Measurements from ENCODE around the gene LIMCH1.
A peak's percentile ranks its signal among the peaks of the same experiment; 100 is the strongest.
"Not testable (repeated sequence)": the region's sequence is repeated elsewhere in the genome, so short reads cannot be mapped to it uniquely, and the experiment has no call there.

The LIMCH1 gene

GRCh38 chr4:41645728-41646390 lies 107.9 kb downstream of the LIMCH1 start:
- no peak for DNase-seq (ENCODE audit: low spot score)

GRCh38 chr4:41646862-41647261 lies 108.9 kb downstream of the LIMCH1 start:
- no peak for DNase-seq (ENCODE audit: low spot score)

- no peak for DNase-seq (ENCODE audit: low spot score)
Measured at GRCh38 chr4:41647383-41647782, 109.4 kb downstream of the LIMCH1 start.

GRCh38 chr4:41651150-41651549 lies 113.2 kb downstream of the LIMCH1 start:
- not testable (repeated sequence) for DNase-seq (ENCODE audit: low spot score)

DNA sequence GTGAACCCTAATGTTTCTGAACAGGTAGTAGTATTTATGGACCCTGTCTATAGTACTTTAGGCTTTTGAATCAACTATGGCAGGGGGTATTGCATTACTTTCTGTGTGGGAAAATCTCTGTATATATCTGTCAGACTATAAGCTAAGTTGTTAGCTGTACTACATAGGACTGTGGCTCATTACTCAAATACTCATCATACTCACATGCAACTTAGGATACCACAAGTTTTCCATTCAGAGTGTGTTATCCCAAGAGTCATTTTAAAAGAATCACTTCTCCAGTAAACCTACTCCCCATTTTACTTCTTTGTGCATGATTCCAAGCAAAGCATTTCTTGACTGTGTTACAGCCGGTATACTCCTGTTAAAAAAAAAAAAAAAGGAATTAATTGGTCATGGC lies 115.0 kb downstream of the LIMCH1 start:
- DNase-seq (ENCODE audit: low spot score): no peak

DNA sequence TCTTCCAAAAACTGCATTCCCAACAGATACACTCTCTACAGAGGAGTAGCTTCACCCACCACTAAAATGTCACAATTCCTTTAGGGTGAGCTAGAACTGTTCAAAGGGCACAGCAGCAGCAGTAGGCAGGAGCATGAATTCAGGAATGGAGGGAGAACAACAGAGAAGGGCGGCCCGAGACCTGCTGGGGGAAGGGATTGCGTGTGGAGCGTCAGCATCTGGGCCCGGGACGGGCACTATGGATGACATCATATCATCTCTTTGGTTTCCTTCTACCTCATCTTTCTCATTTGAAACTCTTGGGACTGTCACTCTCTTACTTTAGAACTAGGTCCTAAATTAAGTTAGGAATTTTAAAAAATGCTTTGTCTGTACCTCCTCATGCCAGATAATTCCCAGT lies 115.6 kb downstream of the LIMCH1 start:
- no peak for DNase-seq (ENCODE audit: low spot score)

DNA sequence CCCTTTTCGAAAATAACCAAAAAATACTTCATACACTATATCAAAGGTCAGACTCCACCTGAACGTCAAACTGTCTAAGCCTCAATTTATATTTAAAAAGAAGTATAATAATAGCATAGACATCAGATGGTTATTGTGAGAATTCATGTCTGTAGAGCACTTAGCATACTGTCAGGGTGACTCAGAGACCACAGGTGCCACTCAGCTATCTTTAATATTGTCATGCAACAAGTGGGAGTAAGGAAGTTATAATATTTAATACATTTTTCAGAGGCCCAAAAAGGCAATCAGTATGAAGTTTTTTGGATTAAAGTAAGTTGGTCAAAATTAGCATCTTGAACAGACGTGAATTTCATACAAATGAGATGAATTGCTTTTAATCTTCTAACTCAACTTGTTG lies 117.2 kb downstream of the LIMCH1 start:
- no peak for DNase-seq (ENCODE audit: low spot score)

- DNase-seq (ENCODE audit: low spot score): no peak
Measured at GRCh38 chr4:41656106-41656505, 118.1 kb downstream of the LIMCH1 start.

DNA sequence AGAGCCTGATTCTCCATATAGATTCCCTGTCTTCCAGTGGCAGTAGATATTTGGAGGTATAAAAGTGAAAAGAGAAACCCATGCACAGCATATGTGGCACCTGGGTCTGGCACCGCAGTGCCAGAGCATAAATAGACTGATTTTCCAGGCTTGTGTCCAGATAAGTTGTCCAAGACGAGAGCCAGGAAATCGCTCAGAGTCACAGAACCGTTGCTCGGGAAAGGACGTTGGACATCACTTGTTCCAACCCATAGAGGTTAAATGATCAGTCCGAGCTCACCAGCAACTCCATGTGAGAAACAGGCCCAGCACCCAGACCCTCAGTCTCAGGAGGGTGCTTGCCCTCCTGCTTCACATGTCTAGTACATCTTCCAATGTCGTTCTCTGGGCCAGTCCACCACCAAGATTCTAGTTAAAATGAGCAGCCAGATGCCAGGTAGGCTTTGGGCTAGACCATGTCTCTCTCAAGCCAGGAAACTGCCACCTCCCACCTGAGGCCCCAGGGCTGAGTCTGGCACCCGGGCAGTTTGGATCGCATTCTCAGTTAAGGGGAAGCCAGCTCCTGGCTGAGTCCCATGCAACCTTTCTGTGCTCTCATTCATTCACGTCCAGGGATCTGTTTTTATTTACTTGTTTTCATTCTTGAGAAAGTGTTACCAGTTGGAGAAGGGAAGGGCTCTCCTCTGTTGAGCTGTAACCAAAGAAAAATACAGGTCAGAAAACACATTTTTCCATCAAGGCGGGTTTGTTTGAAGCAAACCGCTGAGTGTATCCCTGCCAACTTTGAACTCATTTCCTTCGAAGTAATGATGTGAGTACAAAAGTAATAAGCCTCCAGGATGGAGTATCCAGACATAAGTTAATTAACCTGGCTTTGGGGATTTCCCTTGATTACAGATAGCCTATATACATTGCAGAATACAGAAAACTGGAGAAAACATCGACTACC lies 118.9 kb downstream of the LIMCH1 start:
- no peak for DNase-seq (ENCODE audit: low spot score)

DNA sequence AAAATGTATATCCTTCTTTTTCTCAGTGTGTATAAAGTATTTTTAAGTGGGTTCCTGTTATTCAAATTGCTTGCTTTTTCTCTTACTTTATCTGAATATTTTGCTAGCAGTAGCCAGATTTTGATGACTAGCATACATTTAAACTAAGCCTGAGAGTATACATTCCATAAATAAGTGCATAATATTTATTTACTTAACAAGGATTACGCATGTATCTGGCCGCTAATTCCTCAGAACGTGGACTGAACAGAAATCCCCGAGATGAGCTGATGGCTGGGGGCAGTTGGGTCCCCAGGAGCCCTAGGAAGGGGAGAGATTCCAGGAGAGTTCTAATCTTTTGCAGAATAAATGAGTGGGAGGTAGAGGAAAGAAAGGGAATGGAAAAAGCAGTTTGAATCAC lies 119.6 kb downstream of the LIMCH1 start:
- no peak for DNase-seq (ENCODE audit: low spot score)

GRCh38 chr4:41658163-41658562 lies 120.2 kb downstream of the LIMCH1 start:
- no peak for DNase-seq (ENCODE audit: low spot score)

DNA sequence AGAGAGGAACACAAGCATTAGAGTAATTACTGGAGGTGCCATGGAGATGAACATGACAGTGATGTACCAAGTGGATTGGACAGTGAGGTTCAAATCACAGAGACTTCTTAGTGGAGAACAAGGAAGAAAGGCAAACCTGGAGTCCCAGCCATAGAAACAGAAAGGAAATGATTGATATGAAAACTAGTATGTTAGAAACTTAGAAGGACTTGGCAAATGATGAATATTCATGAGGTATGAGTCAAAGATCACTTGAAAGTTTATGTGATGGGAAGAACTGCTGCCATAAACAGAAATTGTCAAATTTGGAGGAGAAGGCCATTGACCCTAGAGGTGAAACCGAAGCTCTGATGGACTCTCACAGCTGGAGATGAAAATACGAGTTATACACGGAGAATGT lies 122.4 kb downstream of the LIMCH1 start:
- no peak for DNase-seq (ENCODE audit: low spot score)

- peak; percentile 51 for DNase-seq (ENCODE audit: low spot score)
Measured at GRCh38 chr4:41661442-41662076, 123.6 kb downstream of the LIMCH1 start.

- DNase-seq (ENCODE audit: low spot score): no peak
Measured at GRCh38 chr4:41665636-41666207, 127.8 kb downstream of the LIMCH1 start.

- no peak for DNase-seq (ENCODE audit: low spot score)
Measured at GRCh38 chr4:41668024-41668423, 130.1 kb downstream of the LIMCH1 start.

DNA sequence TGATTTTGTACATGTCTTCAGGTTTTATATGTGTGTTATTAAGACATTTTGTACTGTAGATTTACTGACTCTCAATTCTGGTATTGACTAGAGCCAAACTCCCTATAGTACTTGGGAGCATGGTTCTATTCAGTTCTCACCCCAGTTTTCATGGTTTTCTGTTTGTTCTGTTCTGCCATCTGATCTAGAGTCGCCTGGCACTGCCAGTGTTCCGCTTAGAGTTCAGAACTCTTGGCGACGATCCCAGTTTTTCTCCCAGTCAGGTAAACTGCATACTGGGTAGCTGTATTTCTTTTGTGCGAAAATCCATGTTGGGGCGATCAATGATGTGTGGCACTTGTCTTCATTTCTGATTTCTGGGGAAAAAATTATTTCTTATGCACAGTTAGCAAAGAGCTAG lies 132.6 kb downstream of the LIMCH1 start:
- DNase-seq (ENCODE audit: low spot score): no peak

DNA sequence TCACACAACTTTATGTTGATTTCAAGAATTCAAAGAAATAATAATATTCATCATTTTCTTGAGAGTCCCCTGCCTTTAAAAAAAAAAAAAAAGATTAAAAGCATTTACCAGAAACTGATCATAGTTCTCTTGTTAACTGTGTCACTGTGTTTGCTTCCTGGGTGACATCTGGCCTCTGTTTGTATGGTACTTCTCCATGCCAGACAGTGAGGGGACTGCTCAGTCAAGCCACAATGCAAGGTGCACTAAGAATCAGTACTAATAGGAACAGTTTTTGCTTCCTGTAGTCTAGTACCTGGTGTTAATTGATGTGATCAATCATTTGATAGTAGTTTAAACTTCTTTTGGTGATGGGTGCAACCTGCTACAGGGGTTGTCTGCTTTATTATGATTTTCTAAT lies 133.0 kb downstream of the LIMCH1 start:
- no peak for DNase-seq (ENCODE audit: low spot score)

GRCh38 chr4:41678086-41678816 lies 140.3 kb downstream of the LIMCH1 start:
- DNase-seq (ENCODE audit: low spot score): no peak

- DNase-seq (ENCODE audit: low spot score): no peak
Measured at GRCh38 chr4:41678951-41679350, 141.0 kb downstream of the LIMCH1 start.

GRCh38 chr4:41679991-41680390 lies 142.0 kb downstream of the LIMCH1 start:
- no peak for DNase-seq (ENCODE audit: low spot score)

- DNase-seq (ENCODE audit: low spot score): no peak
Measured at GRCh38 chr4:41681054-41681453, 143.1 kb downstream of the LIMCH1 start.

DNA sequence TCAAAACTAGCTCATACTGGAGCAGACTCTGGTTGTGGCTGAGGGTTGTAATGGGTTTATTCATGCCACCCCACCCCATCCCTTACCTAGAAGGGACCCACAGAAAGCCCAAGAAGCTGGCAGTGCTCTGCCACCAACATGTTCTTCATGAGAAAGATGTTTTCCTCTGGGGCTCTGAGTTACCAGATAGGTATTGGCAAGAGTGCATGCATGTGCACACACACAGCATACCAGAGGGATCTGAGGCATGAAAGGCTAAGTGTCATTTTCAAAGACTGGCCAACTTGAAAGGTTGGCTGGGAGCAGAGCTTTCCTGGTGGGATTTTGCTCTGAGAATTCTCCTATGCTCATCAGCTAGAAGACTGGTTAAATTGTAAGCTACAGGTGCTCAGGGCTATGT lies 145.4 kb downstream of the LIMCH1 start:
- no peak for DNase-seq (ENCODE audit: low spot score)
